Measurements from ENCODE around the gene STK4. TPM values are rescaled to one million over a fixed set of nuclear protein-coding genes. Genes with fewer than 3 reads are reported as not detected.

STK4 gene
- total RNA-seq (2021; fragmentation: NEBNext Ultra II Directional; extraction: Animal tissue kit (Norgen Biotek cat#: 25700)) (33.8 and 34.3 TPM in 2 replicates), polyA plus RNA-seq (2011; rRNA removed) (8.6 and 12.0 TPM in 2 replicates), polyA minus RNA-seq (2011; rRNA and poly(A)+ RNA removed) (23.9 and 32.8 TPM in 2 replicates)
- 14.0 TPM for polyA plus RNA-seq (2011; cell fraction: cytosol; rRNA removed)
- 10.0 TPM for polyA plus RNA-seq (2011; cell fraction: nucleus; rRNA removed)
- 10.8 to 19.2 TPM (median 14.5 TPM) in 4 replicates for polyA plus RNA-seq (2012, experiment 1 of 2)
- polyA plus RNA-seq (2012, experiment 2 of 2), result 1.2 TPM
- 16.2 TPM for polyA plus RNA-seq (2013, experiment 1 of 2)
- 15.4 TPM for polyA plus RNA-seq (2013, experiment 2 of 2)
- polyA minus RNA-seq (2011; cell fraction: cytosol; rRNA and poly(A)+ RNA removed), result 14.7 TPM
- polyA minus RNA-seq (2011; cell fraction: nucleus; rRNA and poly(A)+ RNA removed), result 40.9 TPM
- long read RNA-seq, experiment 1, partial matches to known transcripts, result 25 of 25 reads
- long read RNA-seq, experiment 1, other reads (novel, unspliced or antisense), result 0 of 25 reads
- long read RNA-seq, experiment 2, full-length matches to known transcripts, result 8 of 38 reads
- long read RNA-seq, experiment 2, partial matches to known transcripts, result 24 of 38 reads
- long read RNA-seq, experiment 2, other reads (novel, unspliced or antisense), result 6 of 38 reads

GRCh38 chr20:44966030-44966961 is at the start of gene STK4:
TSS of gene STK4 (plus strand) at chr20:44966512. CDS start at chr20:44966569, 57 bp downstream.
- peak within 1 kb of the TSS; percentile 79 to 98 for H3K4me2 ChIP-seq (ENCODE audit: insufficient read depth in 1 of 2, low read depth in 2 of 2, low read length in 2 of 2)
- H3K27me3 ChIP-seq (replicated peaks in 1 of 4; ENCODE audit: control insufficient read depth in 3 of 4, extremely low read depth in 1 of 4, insufficient read depth in 3 of 4, low read length in 3 of 4), result peaks cover 0 to 11% (median 0%) of the 10 kb centered on the region in 4 experiments; a peak in 4 of 7 replicates
- peaks cover 7% of the 10 kb centered on the region; the same call in 1 of the 2 replicates for H3K23me2 ChIP-seq (ENCODE audit: low read depth, low read length)
- peak within 1 kb of the TSS; percentile 83 to 96 (median 92) for H3K4me3 ChIP-seq (ENCODE audit: extremely low read depth in 1 of 4, insufficient read depth in 2 of 4, low read depth in 3 of 4, low read length in 4 of 4)
- H3K9ac ChIP-seq (replicated peaks in 1 of 4; ENCODE audit: extremely low read depth in 1 of 4, low read depth in 3 of 4, low read length in 3 of 4), result peak within 1 kb of the TSS; percentile 35 to 80 (median 68)
- H3K4me1 ChIP-seq (replicated peaks in 1 of 4; ENCODE audit: control insufficient read depth in 3 of 4, insufficient read depth in 4 of 4, low read length in 3 of 4), result peaks cover 3 to 5% (median 3%) of the 10 kb centered on the region in 4 experiments; a peak in 5 of 7 replicates
- H3K27ac ChIP-seq (ENCODE audit: low read depth, low read length), result peak within 1 kb of the TSS; percentile 52; the same call in 1 of the 2 replicates
- peak; percentile 75 to 95 for DNase-seq (ENCODE audit: low read depth in 1 of 2, low spot score in 2 of 2)
- no peak within 1 kb of the TSS for H2AK5ac ChIP-seq (ENCODE audit: low read depth, low read length)
- peak within 1 kb of the TSS; percentile 36 for H3K4ac ChIP-seq (replicated peaks; ENCODE audit: insufficient read length, low read depth, low read length)
- H3K79me1 ChIP-seq (ENCODE audit: low read depth, low read length), result no peaks in the 10 kb centered on the region; the same call in 1 of the 2 replicates
- ChIA-PET CTCF (ENCODE audit: partially characterized antibody) (interaction anchor here (0.6 to 2.4 kb wide), 4 partner anchors 8 to 468 kb away, joined by 3 to 7 read pairs (median 4); no protein-coding TSS in a partner anchor), POLR2A (ENCODE audit: partially characterized antibody) (interaction anchor here (0.7 to 1.7 kb wide), 2 partner anchors 9 to 25 kb away, joined by 3 to 4 read pairs; no protein-coding TSS in a partner anchor)
- H3K9me3 ChIP-seq (ENCODE audit: insufficient read depth in 2 of 2, low read depth in 1 of 2, low read length in 1 of 2), result no peaks in the 10 kb centered on the region
- no peak for FAIRE-seq
- no peak within 1 kb of the TSS for H3K14ac ChIP-seq (ENCODE audit: insufficient read length)
- H3K56ac ChIP-seq (replicated peaks; ENCODE audit: insufficient read length, low read depth, low read length), result peak within 1 kb of the TSS; percentile 49
- peak within 1 kb of the TSS; percentile 50; the same call in 1 of the 2 replicates for H2BK5ac ChIP-seq (ENCODE audit: low read depth, low read length)
- H2BK12ac ChIP-seq (ENCODE audit: low read depth, low read length), result 0 out of 2 replicates have a peak within 1 kb of the TSS, but pooled peaks have one; percentile 11
- H2BK15ac ChIP-seq (ENCODE audit: low read length), result no peak within 1 kb of the TSS
- no peak within 1 kb of the TSS for H4K91ac ChIP-seq (replicated peaks; ENCODE audit: insufficient read length, low read length)
- 3% methylated on average over 58 of the region's 68 CpGs; no CpG with 5 or more reads in 1 of the 2 experiments for WGBS, 2 experiments (ENCODE audit: extremely low coverage in 1 of 2, insufficient coverage in 1 of 2, insufficient read length in 1 of 2, insufficient replicate concordance in 2 of 2, low coverage in 1 of 2, low lambda C conversion rate in 2 of 2, missing lambda C conversion rate in 1 of 2)
- H4K5ac ChIP-seq (ENCODE audit: insufficient read length, low read depth, low read length), result peak within 1 kb of the TSS; percentile 84
- peak within 1 kb of the TSS; percentile 78 for H2AFZ ChIP-seq (ENCODE audit: low read length)
- H3K18ac ChIP-seq (ENCODE audit: extremely low read depth, low read length), result peak within 1 kb of the TSS; percentile 81
- peaks cover 0 to 7% of the 10 kb centered on the region in 2 experiments for H4K20me1 ChIP-seq (replicated peaks in 1 of 2; ENCODE audit: control insufficient read depth in 1 of 2, insufficient read depth in 2 of 2, low read length in 2 of 2)
- H2BK120ac ChIP-seq (replicated peaks; ENCODE audit: low read depth, low read length), result no peak within 1 kb of the TSS
- peak within 1 kb of the TSS; percentile 63; the same call in 1 of the 2 replicates for H4K8ac ChIP-seq (ENCODE audit: extremely low read depth, insufficient read depth, low read length)
- no peak within 1 kb of the TSS for H2BK20ac ChIP-seq (ENCODE audit: low read length)
- no peaks in the 10 kb centered on the region for H3K36me3 ChIP-seq (ENCODE audit: control insufficient read depth in 2 of 4, insufficient read depth in 4 of 4, low read length in 3 of 4)
- no peak within 1 kb of the TSS for H3K23ac ChIP-seq (ENCODE audit: insufficient read length)
- peaks cover 8 to 46% of the 10 kb centered on the region in 2 experiments for H3K79me2 ChIP-seq (ENCODE audit: control insufficient read depth in 1 of 2, insufficient read depth in 2 of 2, low read length in 2 of 2)
- TF ChIP-seq SIN3A (conservative IDR thresholded peaks at IDR 0.05 in 1 of 2, IDR thresholded peaks at IDR 0.05 in 1 of 2; ENCODE audit: low read depth in 1 of 2, low read length in 2 of 2), result peak; percentile 12 to 94; a peak in 3 of 4 replicates
- TF ChIP-seq EGR1 (IDR thresholded peaks at IDR 0.05; ENCODE audit: borderline replicate concordance, low read depth, low read length), result peak; percentile 76; the same call in 1 of the 2 replicates
- TF ChIP-seq CHD2 (IDR thresholded peaks at IDR 0.05; ENCODE audit: low read length), result 0 out of 2 replicates have a peak, but pooled peaks have one; percentile 26
- no peak for TF ChIP-seq JUND (IDR thresholded peaks at IDR 0.05; ENCODE audit: low read length)
- TF ChIP-seq SAP30 (IDR thresholded peaks at IDR 0.05; ENCODE audit: insufficient read depth, insufficient replicate concordance, low read length), result peak; percentile 34
- TF ChIP-seq SIRT6 (IDR thresholded peaks at IDR 0.05; ENCODE audit: low read length), result no peak
- TF ChIP-seq CBX5 (IDR thresholded peaks at IDR 0.05; ENCODE audit: low read depth, low read length), result no peak

Measured in H1 (cell line).